PC-3 (cell line): ENCODE results near the gene SERINC2. TPM values are rescaled to one million over a fixed set of nuclear protein-coding genes. Genes with fewer than 3 reads are reported as not detected.

Experiments
- ATAC-seq: fragments of 200-7000 bp; cut with Tn5 transposase; 2 replicates; pipeline ENCODE4 v1.9.1; 2020; ENCODE audit warnings: mild to moderate bottlenecking, moderate library complexity
- BruUV-seq: library from RNA; stranded (reverse); fragments of 400-500 nt; replicated peaks from 2 replicates; lab custom pipeline; 2021; lab: Mats Ljungman, UMichigan
- CTCF ChIA-PET: fragments of 300-600 bp; sonication (Branson Sonifier 250); formaldehyde crosslinking; loops from one replicate; lab custom pipeline; 2022; ENCODE audit warnings: antibody characterized with exemption; lab: Charles Lee
- POLR2A ChIA-PET: fragments of 300-600 bp; sonication (Branson Sonifier 250); formaldehyde crosslinking; loops from one replicate; lab custom pipeline; 2022; ENCODE audit warnings: antibody characterized with exemption; ENCODE audit not compliant: unreplicated experiment; lab: Charles Lee
- DNase-seq: peaks from one replicate; pipeline ENCODE4 v3.0.0-alpha.2; 2015
- H2AFZ ChIP-seq: fragments of 300-600 bp; sonication (generic); 2 replicates; pipeline ENCODE4 v1.6.0; 2016; ENCODE audit warnings: antibody characterized with exemption, low read length
- H3F3A ChIP-seq: fragments of 300-600 bp; sonication (generic); one replicate; pipeline ENCODE4 v1.6.0; 2017; ENCODE audit warnings: antibody characterized with exemption, low read length, control low read depth, mild to moderate bottlenecking; ENCODE audit not compliant: unreplicated experiment
- H3K27ac ChIP-seq: fragments of 300-600 bp; sonication (generic); 2 replicates; pipeline ENCODE4 v1.5.1; 2016; ENCODE audit warnings: mild to moderate bottlenecking, low read length
- H3K27me3 ChIP-seq: fragments of 300-600 bp; sonication (generic); 2 replicates; pipeline ENCODE4 v1.6.1; 2016; ENCODE audit warnings: low read length, mixed read lengths
- H3K36me3 ChIP-seq: fragments of 300-600 bp; sonication (generic); 2 replicates; pipeline ENCODE4 v1.6.1; 2016; ENCODE audit warnings: low read depth, mixed run types, low read length, mixed read lengths
- H3K4me1 ChIP-seq: fragments of 300-600 bp; sonication (generic); 2 replicates; pipeline ENCODE4 v1.5.1; 2016; ENCODE audit warnings: low read length; ENCODE audit not compliant: insufficient read depth
- H3K4me2 ChIP-seq: fragments of 300-600 bp; sonication (generic); 2 replicates; pipeline ENCODE4 v1.6.0; 2016; ENCODE audit warnings: low read length
- H3K4me3 ChIP-seq: fragments of 300-600 bp; sonication (generic); 2 replicates; pipeline ENCODE4 v1.5.1; 2016; ENCODE audit warnings: mild to moderate bottlenecking, low read length, mixed read lengths
- H3K79me2 ChIP-seq: fragments of 300-600 bp; sonication (generic); 2 replicates; pipeline ENCODE4 v1.6.1; 2017; ENCODE audit warnings: low read length, mixed read lengths
- H3K9ac ChIP-seq: fragments of 300-600 bp; sonication (generic); 2 replicates; pipeline ENCODE4 v1.6.0; 2016; ENCODE audit warnings: mild to moderate bottlenecking, low read length
- H3K9me2 ChIP-seq: fragments of 300-600 bp; sonication (generic); replicated peaks from 2 replicates; pipeline ENCODE4 v1.6.1; 2016; ENCODE audit warnings: mixed run types, low read length, mixed read lengths
- H3K9me3 ChIP-seq: fragments of 300-600 bp; sonication (generic); 2 replicates; pipeline ENCODE4 v1.6.1; 2016; ENCODE audit warnings: low read length, mixed read lengths
- H4K20me1 ChIP-seq: fragments of 300-600 bp; sonication (generic); 2 replicates; pipeline ENCODE4 v1.6.1; 2016; ENCODE audit warnings: low read length, mixed read lengths
- EZH2 ChIP-seq: fragments of 300-600 bp; sonication (generic); IDR thresholded peaks from one replicate; pipeline ENCODE4 v1.6.1; 2017; ENCODE audit warnings: antibody characterized with exemption, mild to moderate bottlenecking, low read length; ENCODE audit not compliant: unreplicated experiment
- EZH2phosphoT487 ChIP-seq: fragments of 300-600 bp; sonication (generic); IDR thresholded peaks from 2 replicates; pipeline ENCODE4 v1.6.1; 2018; ENCODE audit warnings: mild to moderate bottlenecking, antibody characterized with exemption, low read length, borderline replicate concordance
- intact Hi-C: fragments of 100-400 bp; cut with micrococcal nuclease; formaldehyde crosslinking; loops from 2 replicates; pipeline ENCODE4 v1.9.0; 2023
- total RNA-seq: library from RNA; depleted of rRNA; stranded (reverse); fragments of >200 nt; gene quantifications from 2 replicates; pipeline ENCODE4 v1.2.3, GENCODE V29; 2014
- TF ChIP-seq, protein P1 (sequence below): fragments of 300-600 bp; sonication (generic); conservative IDR thresholded peaks from 2 replicates; pipeline ENCODE4 v1.5.1; 2017; ENCODE audit warnings: antibody characterized with exemption, low read depth, mild to moderate bottlenecking, low read length

SERINC2 gene
- total RNA-seq, 1 experiment from 2014 or later, result 51.5 TPM

DNA sequence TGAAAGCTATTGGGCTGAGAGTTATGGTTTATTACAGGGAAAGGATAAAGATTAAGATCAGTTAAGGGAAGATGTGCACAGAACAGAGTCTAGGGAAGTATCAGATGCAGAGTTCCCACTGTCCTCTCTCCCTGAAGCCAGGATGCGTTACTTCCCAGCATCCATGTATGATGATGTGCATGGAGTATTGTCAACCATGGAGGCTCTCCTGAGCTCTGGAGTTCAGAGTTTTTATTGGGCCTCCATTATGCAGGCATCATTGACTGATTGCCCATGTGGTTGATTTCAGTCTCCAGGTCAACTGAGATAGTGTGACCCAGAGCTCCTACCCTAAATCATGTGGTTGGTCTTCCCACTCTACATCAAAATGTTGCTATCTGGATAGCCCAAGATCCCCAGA lies 30.7 kb downstream of the SERINC2 start:
- no peak overlapping the region for H3K4me2 ChIP-seq
- no peaks in the 10 kb centered on the region for H4K20me1 ChIP-seq
- H3K27me3 ChIP-seq, result 0 out of 2 replicates have a peak, but pooled peaks cover 2% of the 10 kb centered on the region
- POLR2A ChIA-PET, result no interaction called here
- CTCF ChIA-PET, result no interaction called here
- no peaks in the 10 kb centered on the region for H3K9me2 ChIP-seq
- no TSS peak for BruUV-seq
- no peaks in the 10 kb centered on the region for H3F3A ChIP-seq
- H3K9ac ChIP-seq, result no peak overlapping the region
- intact Hi-C loops, result no loop called here
- H2AFZ ChIP-seq, result no peak overlapping the region
- H3K4me1 ChIP-seq, result no peaks in the 10 kb centered on the region
- no peak for TF ChIP-seq EZH2
- TF ChIP-seq, protein P1, sequence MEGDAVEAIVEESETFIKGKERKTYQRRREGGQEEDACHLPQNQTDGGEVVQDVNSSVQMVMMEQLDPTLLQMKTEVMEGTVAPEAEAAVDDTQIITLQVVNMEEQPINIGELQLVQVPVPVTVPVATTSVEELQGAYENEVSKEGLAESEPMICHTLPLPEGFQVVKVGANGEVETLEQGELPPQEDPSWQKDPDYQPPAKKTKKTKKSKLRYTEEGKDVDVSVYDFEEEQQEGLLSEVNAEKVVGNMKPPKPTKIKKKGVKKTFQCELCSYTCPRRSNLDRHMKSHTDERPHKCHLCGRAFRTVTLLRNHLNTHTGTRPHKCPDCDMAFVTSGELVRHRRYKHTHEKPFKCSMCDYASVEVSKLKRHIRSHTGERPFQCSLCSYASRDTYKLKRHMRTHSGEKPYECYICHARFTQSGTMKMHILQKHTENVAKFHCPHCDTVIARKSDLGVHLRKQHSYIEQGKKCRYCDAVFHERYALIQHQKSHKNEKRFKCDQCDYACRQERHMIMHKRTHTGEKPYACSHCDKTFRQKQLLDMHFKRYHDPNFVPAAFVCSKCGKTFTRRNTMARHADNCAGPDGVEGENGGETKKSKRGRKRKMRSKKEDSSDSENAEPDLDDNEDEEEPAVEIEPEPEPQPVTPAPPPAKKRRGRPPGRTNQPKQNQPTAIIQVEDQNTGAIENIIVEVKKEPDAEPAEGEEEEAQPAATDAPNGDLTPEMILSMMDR, result no peak
- TF ChIP-seq EZH2phosphoT487, result no peak
- H3K79me2 ChIP-seq, result no peaks in the 10 kb centered on the region
- no peak overlapping the region for H3K4me3 ChIP-seq
- H3K9me3 ChIP-seq, result no peaks in the 10 kb centered on the region
- DNase-seq, result no peak
- no peaks in the 10 kb centered on the region for H3K36me3 ChIP-seq
- no peak for ATAC-seq
- H3K27ac ChIP-seq, result no peak overlapping the region

DNA sequence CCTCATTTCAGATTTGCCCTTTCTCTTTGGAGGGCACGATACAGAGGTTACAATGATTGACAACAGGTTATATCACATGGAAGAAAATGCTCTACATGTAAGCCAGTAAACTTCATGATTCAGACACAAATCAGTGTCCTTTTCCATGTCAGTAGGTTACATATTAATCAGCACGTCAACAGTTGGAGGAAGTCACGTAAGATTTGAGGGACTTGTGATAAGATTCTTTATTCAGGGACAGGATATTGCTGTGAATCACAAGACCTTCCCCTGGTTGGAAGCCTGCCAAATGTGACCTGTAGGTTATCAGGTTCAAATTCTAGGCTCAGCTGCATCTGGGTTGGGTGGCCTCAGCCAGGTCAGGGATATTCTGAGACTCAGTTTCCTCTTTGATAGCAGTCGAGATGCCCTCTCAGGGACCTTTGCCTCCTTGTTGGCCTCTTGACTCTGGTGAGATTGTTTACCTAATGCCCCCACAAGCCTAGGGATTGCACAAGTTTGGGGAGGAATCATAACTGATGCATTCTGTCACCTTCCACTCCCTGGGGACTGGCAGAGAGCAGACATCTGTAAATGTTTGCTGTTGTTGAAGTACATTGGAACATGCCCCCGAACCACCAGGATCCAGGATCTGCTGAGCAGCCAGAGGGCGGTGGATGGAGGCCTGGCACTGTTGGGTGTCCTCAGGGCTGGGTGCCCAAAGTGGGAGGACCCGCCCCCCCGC lies 31.9 kb downstream of the SERINC2 start:
- POLR2A ChIA-PET, result no interaction called here
- no peak overlapping the region for H3K4me2 ChIP-seq
- DNase-seq (no peak), ATAC-seq (no peak)
- no peak overlapping the region for H3K9ac ChIP-seq
- H3K9me2 ChIP-seq, result no peaks in the 10 kb centered on the region
- TF ChIP-seq, protein P1, result no peak
- TF ChIP-seq EZH2, result no peak
- no peak for TF ChIP-seq EZH2phosphoT487
- intact Hi-C loops, result no loop called here
- H3F3A ChIP-seq, result no peaks in the 10 kb centered on the region
- H3K79me2 ChIP-seq, result no peaks in the 10 kb centered on the region
- no peak overlapping the region for H3K4me3 ChIP-seq
- H3K9me3 ChIP-seq, result no peaks in the 10 kb centered on the region
- no peaks in the 10 kb centered on the region for H3K36me3 ChIP-seq
- no peaks in the 10 kb centered on the region for H4K20me1 ChIP-seq
- no TSS peak for BruUV-seq
- no peak overlapping the region for H3K27ac ChIP-seq
- no peaks in the 10 kb centered on the region for H3K4me1 ChIP-seq
- H3K27me3 ChIP-seq, result 0 out of 2 replicates have a peak, but pooled peaks cover 2% of the 10 kb centered on the region
- CTCF ChIA-PET, result no interaction called here
- H2AFZ ChIP-seq, result no peak overlapping the region

DNA sequence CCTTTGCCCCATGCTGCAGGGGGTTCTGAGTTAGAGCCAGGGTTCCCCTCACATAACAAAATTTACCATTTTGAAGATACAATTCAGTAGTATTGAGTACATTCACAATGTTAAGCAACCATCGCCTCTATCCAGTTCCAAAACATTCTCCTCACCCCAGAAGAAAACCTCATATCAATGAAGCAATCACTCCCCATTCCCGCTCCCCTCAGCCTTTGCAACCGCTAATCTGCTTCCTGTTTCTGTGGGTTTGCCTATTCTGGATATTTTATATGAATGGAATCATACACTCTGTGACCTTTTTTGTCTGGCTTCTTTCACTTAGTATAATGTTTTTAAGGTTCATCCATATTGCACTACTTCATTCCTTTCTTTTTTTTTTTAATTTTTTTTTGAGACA lies 32.9 kb downstream of the SERINC2 start:
- Histone ChIP-seq H3K9me3 (no peaks in the 10 kb centered on the region), H4K20me1 (no peaks in the 10 kb centered on the region), H2AFZ (no peak overlapping the region), H3K36me3 (no peaks in the 10 kb centered on the region), H3K4me3 (no peak overlapping the region), H3K27me3 (0 out of 2 replicates have a peak, but pooled peaks cover 2% of the 10 kb centered on the region), H3K9ac (no peak overlapping the region), H3K4me1 (no peaks in the 10 kb centered on the region), H3K27ac (no peak overlapping the region), H3K79me2 (no peaks in the 10 kb centered on the region), H3K9me2 (no peaks in the 10 kb centered on the region), H3K4me2 (no peak overlapping the region), H3F3A (no peaks in the 10 kb centered on the region)
- intact Hi-C loops, result no loop called here
- no TSS peak for BruUV-seq
- ChIA-PET POLR2A (no interaction called here), CTCF (no interaction called here)
- no peak for DNase-seq
- TF ChIP-seq, protein P1, result no peak
- no peak for TF ChIP-seq EZH2
- ATAC-seq, result no peak
